PC-3 (cell line): ENCODE results near the gene YWHAH.

ENCODE experiments used
- EZH2phosphoT487 ChIP-seq: fragments of 300-600 bp; sonication (generic); IDR thresholded peaks from 2 replicates; pipeline ENCODE4 v1.6.1; 2018; ENCODE audit warnings: mild to moderate bottlenecking, antibody characterized with exemption, low read length, borderline replicate concordance
- TF ChIP-seq, protein P1 (sequence below): fragments of 300-600 bp; sonication (generic); conservative IDR thresholded peaks from 2 replicates; pipeline ENCODE4 v1.5.1; 2017; ENCODE audit warnings: antibody characterized with exemption, low read depth, mild to moderate bottlenecking, low read length

DNA sequence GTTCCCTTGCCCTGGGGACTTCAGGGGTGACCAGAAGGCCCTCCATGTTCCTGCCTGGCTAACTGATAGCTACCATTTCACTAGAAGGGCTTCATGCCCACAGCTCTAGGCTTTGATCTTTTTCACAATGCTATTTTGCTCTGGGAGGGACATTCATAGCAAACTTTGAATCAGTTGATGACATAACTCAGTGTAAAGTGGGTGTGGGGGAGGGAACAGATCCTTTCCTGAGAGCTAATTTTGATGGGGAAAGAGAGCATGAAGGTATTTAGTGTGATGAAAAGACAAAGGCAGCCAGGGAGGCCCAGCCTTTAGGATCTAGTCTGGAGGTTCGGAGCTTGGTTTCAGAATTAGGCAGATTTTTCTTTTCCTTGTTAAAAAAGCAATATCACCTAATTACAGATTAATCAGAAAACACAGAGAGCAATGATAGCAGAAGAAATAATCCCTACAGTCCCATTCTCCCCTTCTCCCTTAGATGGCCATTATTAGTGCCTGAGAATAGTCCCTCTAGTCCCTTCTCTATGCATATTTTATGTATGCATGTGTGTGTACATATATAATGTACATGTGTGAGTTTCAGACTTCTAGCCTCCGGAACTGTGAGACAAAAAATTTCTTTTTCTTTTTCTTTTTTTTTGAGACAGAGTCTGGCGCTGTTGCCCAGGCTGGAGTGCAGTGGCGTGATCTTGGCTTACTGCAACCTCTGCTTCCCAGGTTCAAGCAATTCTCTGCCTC is 46.9 kb downstream of the YWHAH start:
- TF ChIP-seq, protein P1, sequence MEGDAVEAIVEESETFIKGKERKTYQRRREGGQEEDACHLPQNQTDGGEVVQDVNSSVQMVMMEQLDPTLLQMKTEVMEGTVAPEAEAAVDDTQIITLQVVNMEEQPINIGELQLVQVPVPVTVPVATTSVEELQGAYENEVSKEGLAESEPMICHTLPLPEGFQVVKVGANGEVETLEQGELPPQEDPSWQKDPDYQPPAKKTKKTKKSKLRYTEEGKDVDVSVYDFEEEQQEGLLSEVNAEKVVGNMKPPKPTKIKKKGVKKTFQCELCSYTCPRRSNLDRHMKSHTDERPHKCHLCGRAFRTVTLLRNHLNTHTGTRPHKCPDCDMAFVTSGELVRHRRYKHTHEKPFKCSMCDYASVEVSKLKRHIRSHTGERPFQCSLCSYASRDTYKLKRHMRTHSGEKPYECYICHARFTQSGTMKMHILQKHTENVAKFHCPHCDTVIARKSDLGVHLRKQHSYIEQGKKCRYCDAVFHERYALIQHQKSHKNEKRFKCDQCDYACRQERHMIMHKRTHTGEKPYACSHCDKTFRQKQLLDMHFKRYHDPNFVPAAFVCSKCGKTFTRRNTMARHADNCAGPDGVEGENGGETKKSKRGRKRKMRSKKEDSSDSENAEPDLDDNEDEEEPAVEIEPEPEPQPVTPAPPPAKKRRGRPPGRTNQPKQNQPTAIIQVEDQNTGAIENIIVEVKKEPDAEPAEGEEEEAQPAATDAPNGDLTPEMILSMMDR, result no peak
- no peak for TF ChIP-seq EZH2phosphoT487
